Measurements from ENCODE around the gene COMT.

DNA sequence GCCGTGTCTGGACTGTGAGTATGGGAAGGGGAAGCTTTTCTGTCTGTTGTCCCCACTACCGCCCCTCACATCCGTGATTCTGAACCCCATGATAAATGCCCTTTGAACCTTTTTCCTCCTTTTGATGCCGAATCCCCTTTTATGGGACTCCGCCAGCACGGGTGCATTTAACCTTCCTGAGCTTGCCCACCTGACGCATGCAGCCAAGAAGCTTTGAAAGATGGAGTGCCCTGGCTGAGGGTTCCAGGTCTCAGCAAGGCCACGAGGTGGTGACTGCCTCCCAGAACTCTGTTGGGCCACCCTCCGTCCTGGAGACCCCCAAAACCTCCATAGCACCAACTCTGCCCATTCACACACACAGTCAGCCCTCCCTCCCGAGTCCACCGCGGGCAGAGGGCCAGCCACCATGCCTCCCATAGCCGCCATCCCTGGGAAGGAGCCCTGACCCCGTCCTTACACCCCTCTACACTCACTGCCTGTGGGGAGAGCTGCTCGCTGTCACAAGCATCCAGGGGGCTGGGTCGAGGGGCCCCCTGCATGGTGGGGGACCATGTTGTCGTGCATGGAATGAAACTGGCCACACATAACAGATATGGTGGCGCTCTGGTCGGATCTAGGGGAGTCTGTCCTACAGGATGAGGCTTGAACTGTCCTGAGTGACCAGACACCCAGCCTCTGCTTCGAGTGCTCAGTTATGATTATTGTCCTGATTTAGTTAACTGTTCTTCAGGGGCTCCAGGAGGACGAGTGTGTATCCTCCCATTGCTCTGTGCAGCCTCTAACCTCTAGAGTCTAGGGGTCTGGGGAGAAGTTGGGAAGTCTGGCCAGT is 822 bp upstream of the COMT start:
- TF ChIP-seq, protein P1, sequence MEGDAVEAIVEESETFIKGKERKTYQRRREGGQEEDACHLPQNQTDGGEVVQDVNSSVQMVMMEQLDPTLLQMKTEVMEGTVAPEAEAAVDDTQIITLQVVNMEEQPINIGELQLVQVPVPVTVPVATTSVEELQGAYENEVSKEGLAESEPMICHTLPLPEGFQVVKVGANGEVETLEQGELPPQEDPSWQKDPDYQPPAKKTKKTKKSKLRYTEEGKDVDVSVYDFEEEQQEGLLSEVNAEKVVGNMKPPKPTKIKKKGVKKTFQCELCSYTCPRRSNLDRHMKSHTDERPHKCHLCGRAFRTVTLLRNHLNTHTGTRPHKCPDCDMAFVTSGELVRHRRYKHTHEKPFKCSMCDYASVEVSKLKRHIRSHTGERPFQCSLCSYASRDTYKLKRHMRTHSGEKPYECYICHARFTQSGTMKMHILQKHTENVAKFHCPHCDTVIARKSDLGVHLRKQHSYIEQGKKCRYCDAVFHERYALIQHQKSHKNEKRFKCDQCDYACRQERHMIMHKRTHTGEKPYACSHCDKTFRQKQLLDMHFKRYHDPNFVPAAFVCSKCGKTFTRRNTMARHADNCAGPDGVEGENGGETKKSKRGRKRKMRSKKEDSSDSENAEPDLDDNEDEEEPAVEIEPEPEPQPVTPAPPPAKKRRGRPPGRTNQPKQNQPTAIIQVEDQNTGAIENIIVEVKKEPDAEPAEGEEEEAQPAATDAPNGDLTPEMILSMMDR (conservative IDR thresholded peaks at IDR 0.05; ENCODE audit: low read depth in 2 of 2): no peak
- TF ChIP-seq EZH2phosphoT487 (IDR thresholded peaks at IDR 0.05; ENCODE audit: unreplicated experiment) (no peak), POLR2AphosphoS5 (IDR thresholded peaks at IDR 0.05; ENCODE audit: low read depth) (no peak), CREB1 (CRISPR knock-in tag; IDR thresholded peaks at IDR 0.05; ENCODE audit: low read depth) (no peak), JUNB (IDR thresholded peaks at IDR 0.05; ENCODE audit: unreplicated experiment) (no peak), NANOG (IDR thresholded peaks at IDR 0.05; ENCODE audit: borderline replicate concordance) (no peak)
- TF ChIP-seq, protein P2, sequence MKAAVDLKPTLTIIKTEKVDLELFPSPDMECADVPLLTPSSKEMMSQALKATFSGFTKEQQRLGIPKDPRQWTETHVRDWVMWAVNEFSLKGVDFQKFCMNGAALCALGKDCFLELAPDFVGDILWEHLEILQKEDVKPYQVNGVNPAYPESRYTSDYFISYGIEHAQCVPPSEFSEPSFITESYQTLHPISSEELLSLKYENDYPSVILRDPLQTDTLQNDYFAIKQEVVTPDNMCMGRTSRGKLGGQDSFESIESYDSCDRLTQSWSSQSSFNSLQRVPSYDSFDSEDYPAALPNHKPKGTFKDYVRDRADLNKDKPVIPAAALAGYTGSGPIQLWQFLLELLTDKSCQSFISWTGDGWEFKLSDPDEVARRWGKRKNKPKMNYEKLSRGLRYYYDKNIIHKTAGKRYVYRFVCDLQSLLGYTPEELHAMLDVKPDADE (IDR thresholded peaks at IDR 0.05): no peak
- TF ChIP-seq, protein P3, sequence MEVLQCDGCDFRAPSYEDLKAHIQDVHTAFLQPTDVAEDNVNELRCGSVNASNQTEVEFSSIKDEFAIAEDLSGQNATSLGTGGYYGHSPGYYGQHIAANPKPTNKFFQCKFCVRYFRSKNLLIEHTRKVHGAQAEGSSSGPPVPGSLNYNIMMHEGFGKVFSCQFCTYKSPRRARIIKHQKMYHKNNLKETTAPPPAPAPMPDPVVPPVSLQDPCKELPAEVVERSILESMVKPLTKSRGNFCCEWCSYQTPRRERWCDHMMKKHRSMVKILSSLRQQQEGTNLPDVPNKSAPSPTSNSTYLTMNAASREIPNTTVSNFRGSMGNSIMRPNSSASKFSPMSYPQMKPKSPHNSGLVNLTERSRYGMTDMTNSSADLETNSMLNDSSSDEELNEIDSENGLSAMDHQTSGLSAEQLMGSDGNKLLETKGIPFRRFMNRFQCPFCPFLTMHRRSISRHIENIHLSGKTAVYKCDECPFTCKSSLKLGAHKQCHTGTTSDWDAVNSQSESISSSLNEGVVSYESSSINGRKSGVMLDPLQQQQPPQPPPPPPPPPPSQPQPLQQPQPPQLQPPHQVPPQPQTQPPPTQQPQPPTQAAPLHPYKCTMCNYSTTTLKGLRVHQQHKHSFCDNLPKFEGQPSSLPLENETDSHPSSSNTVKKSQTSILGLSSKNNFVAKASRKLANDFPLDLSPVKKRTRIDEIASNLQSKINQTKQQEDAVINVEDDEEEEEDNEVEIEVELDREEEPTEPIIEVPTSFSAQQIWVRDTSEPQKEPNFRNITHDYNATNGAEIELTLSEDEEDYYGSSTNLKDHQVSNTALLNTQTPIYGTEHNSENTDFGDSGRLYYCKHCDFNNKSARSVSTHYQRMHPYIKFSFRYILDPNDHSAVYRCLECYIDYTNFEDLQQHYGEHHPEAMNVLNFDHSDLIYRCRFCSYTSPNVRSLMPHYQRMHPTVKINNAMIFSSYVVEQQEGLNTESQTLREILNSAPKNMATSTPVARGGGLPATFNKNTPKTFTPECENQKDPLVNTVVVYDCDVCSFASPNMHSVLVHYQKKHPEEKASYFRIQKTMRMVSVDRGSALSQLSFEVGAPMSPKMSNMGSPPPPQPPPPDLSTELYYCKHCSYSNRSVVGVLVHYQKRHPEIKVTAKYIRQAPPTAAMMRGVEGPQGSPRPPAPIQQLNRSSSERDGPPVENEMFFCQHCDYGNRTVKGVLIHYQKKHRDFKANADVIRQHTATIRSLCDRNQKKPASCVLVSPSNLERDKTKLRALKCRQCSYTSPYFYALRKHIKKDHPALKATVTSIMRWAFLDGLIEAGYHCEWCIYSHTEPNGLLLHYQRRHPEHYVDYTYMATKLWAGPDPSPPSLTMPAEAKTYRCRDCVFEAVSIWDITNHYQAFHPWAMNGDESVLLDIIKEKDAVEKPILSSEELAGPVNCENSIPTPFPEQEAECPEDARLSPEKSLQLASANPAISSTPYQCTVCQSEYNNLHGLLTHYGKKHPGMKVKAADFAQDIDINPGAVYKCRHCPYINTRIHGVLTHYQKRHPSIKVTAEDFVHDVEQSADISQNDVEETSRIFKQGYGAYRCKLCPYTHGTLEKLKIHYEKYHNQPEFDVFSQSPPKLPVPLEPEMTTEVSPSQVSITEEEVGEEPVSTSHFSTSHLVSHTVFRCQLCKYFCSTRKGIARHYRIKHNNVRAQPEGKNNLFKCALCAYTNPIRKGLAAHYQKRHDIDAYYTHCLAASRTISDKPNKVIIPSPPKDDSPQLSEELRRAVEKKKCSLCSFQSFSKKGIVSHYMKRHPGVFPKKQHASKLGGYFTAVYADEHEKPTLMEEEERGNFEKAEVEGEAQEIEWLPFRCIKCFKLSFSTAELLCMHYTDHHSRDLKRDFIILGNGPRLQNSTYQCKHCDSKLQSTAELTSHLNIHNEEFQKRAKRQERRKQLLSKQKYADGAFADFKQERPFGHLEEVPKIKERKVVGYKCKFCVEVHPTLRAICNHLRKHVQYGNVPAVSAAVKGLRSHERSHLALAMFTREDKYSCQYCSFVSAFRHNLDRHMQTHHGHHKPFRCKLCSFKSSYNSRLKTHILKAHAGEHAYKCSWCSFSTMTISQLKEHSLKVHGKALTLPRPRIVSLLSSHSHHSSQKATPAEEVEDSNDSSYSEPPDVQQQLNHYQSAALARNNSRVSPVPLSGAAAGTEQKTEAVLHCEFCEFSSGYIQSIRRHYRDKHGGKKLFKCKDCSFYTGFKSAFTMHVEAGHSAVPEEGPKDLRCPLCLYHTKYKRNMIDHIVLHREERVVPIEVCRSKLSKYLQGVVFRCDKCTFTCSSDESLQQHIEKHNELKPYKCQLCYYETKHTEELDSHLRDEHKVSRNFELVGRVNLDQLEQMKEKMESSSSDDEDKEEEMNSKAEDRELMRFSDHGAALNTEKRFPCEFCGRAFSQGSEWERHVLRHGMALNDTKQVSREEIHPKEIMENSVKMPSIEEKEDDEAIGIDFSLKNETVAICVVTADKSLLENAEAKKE (CRISPR knock-in tag; IDR thresholded peaks at IDR 0.05): no peak

All from GM23338 (cell line).